ENCODE data around the gene MCUR1.
"Not testable (repeated sequence)": the region's sequence is repeated elsewhere in the genome, so short reads cannot be mapped to it uniquely, and the experiment has no call there.

Gene MCUR1

DNA sequence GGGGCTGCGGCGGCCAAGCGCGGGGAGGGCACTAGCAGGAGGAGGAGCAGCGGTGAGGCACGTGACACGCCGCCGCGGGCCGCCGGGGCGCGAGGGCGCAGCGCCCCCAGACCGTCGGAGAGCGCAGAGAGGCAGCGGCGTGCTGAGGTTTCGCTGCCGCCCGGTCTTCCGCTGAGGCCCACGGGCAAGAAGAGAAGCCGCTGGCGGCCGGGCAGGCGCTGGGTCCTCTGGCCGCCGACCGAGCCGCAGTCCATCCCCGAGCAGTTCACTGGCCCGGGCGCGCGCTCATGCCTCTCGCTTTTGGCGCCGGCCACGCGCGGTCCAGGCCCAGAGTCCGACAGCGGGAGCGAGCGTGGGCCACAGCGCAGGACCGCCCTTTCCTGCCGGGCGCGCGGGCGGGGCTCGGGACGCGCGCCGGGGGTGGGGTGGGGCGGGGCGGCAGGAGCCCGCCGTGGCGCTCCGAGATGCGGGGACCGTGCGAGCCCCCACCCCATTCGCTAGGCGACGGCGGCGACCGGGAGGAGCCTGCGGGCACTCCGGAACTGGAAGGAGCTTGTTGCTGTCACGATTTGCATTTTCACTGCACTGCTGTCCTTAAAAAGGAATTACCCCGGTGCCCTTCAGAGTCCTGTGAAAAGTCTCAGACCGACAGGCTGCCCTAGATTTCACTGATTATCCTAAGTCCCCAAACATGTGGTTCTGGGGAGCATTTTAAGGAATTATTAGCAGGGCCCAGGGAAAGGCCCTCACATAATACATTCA is at the start of gene MCUR1:
Gene MCUR1, minus strand, starts transcription at position 382 of the 762 bp plus-strand sequence. Its CDS starts 128 bp downstream, at position 254.
- CTCF ChIA-PET: interaction anchor here (1.1 kb wide), 1 partner anchor 240 kb away, joined by 3 read pairs; the partner anchor contains the start of gene SIRT5
- H3K36me3 Mint-ChIP-seq: peaks cover 4% of the 10 kb centered on the region

DNA sequence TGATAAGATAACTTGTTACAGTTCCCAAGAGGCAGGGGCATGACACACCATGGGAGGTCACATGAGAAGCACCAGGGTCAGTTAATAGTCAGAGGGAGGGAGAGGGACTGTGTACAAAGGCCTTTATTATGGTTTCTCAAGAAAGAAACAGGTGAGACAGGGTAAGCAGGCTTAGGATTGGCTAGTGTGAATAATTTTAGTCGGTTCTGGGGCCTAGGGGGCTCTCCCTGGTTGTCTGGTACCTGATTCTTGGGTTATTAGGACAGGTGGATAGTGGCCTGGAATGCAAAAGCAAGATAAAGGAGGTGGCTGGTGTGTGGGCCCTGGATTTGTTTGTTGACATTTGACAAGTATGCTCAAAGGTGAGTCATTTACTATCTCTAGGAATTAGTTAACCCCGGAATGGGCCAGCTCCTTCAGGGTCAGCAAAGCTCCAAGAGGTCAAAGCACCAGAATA is 49.4 kb upstream of the MCUR1 start:
- Mint-ChIP-seq H3K36me3 (no peaks in the 10 kb centered on the region), H3K4me1 (peaks cover 4% of the 10 kb centered on the region), H3K27me3 (peaks cover 41% of the 10 kb centered on the region), H3K4me3 (no peak overlapping the region), H3K9me3 (peaks cover 5% of the 10 kb centered on the region), H3K27ac (no peak overlapping the region)
- CTCF ChIA-PET: interaction anchor here (1.2 kb wide), 1 partner anchor 10 kb away, joined by 3 read pairs; no protein-coding TSS in a partner anchor
- no peak for DNase-seq

More for the DNA sequence above, at the start of gene MCUR1:
- no peaks in the 10 kb centered on the region for H3K9me3 Mint-ChIP-seq
- peak; percentile 89 for DNase-seq
- peak within 1 kb of the TSS; percentile 90 for H3K27ac Mint-ChIP-seq
- H3K4me3 Mint-ChIP-seq: peak within 1 kb of the TSS; percentile 87
- peaks cover 4% of the 10 kb centered on the region for H3K27me3 Mint-ChIP-seq
- peaks cover 30% of the 10 kb centered on the region for H3K4me1 Mint-ChIP-seq

GRCh38 chr6:13860556-13861185 is 46.3 kb upstream of the MCUR1 start:
- CTCF ChIA-PET: interaction anchor here (1.0 to 1.1 kb wide), 2 partner anchors 14 to 206 kb away, joined by 3 to 4 read pairs; no protein-coding TSS in a partner anchor

GRCh38 chr6:13859871-13860555 is 45.7 kb upstream of the MCUR1 start:
- Mint-ChIP-seq H3K27ac (no peak overlapping the region), H3K27me3 (peaks cover 37% of the 10 kb centered on the region), H3K4me1 (peaks cover 4% of the 10 kb centered on the region), H3K36me3 (no peaks in the 10 kb centered on the region), H3K4me3 (no peak overlapping the region), H3K9me3 (peaks cover 5% of the 10 kb centered on the region)
- DNase-seq: no peak
- CTCF ChIA-PET: interaction anchor here (0.6 to 1.0 kb wide), 2 partner anchors 25 to 207 kb away, joined by 3 read pairs; no protein-coding TSS in a partner anchor

More at GRCh38 chr6:13860556-13861185, 46.3 kb upstream of the MCUR1 start:
- H3K9me3 Mint-ChIP-seq, H3K4me3 Mint-ChIP-seq, H3K4me1 Mint-ChIP-seq, H3K27ac Mint-ChIP-seq, H3K36me3 Mint-ChIP-seq, DNase-seq: not testable (repeated sequence)
- H3K27me3 Mint-ChIP-seq: peaks cover 40% of the 10 kb centered on the region

DNA sequence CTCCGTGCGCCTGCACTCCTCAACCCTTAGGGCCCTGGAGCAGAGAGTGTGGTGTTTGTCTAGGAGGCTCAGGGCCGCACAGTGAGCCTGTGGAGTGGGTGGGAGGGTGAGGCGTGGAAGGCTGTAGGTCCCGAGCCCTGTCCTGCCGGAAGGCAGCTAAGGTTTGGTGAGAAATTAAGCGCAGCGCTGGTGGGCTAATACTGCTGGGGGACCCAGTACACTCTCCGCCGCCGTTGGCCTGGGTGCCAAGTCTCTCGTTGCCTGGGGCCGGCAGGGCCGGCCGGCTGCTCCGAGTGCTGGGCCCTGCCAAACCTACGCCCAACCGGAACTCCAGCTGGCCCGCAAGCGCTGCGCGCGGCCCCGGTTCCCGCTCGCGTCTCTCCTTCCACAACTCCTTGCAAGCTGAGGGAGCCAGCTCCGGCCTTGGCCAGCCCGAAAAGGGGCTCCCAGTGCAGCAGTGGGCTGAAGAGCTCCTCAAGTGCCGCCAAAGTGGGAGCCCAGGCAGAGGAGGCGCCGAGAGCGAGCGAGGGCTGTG is 40.4 kb upstream of the MCUR1 start:
- no peak overlapping the region for H3K27ac Mint-ChIP-seq
- peaks cover 16% of the 10 kb centered on the region for H3K27me3 Mint-ChIP-seq
- CTCF ChIA-PET: no interaction called here
- no peak overlapping the region for H3K4me3 Mint-ChIP-seq
- H3K36me3 Mint-ChIP-seq: no peaks in the 10 kb centered on the region
- no peak for DNase-seq
- H3K9me3 Mint-ChIP-seq: no peaks in the 10 kb centered on the region
- no peaks in the 10 kb centered on the region for H3K4me1 Mint-ChIP-seq

DNA sequence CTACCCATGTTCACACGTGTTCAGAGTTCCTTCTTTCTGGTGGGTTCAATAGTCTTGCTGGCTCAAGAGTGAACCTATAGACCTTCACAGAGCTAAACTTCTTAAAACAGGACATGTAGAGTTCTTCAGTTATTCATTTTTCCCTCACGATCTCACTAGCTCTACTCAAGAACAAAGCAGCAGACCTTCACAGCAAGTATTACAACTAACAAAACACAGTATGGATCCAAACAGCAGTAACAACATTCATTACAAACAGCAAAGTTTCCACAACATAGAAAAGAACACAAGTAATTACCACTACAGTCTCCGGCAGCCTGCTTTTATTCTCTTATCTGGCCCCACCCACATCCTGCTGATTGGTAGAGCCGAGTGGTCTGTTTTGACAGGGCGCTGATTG is 39.5 kb upstream of the MCUR1 start:
- CTCF ChIA-PET: no interaction called here
- Mint-ChIP-seq H3K9me3 (no peaks in the 10 kb centered on the region), H3K4me1 (no peaks in the 10 kb centered on the region), H3K36me3 (no peaks in the 10 kb centered on the region), H3K27ac (no peak overlapping the region), H3K27me3 (peaks cover 15% of the 10 kb centered on the region), H3K4me3 (no peak overlapping the region)
- DNase-seq: no peak

GRCh38 chr6:13851803-13852202 is 37.4 kb upstream of the MCUR1 start:
- no peaks in the 10 kb centered on the region for H3K4me1 Mint-ChIP-seq
- H3K9me3 Mint-ChIP-seq: no peaks in the 10 kb centered on the region
- H3K27ac Mint-ChIP-seq: no peak overlapping the region
- no peak for DNase-seq
- no peak overlapping the region for H3K4me3 Mint-ChIP-seq
- H3K36me3 Mint-ChIP-seq: no peaks in the 10 kb centered on the region
- peaks cover 28% of the 10 kb centered on the region for H3K27me3 Mint-ChIP-seq
- CTCF ChIA-PET: no interaction called here

- H3K36me3 Mint-ChIP-seq: no peaks in the 10 kb centered on the region
- H3K4me1 Mint-ChIP-seq: no peaks in the 10 kb centered on the region
- H3K9me3 Mint-ChIP-seq: no peaks in the 10 kb centered on the region
- no peak for DNase-seq
- H3K4me3 Mint-ChIP-seq: no peak overlapping the region
- CTCF ChIA-PET: interaction anchor here (0.7 kb wide), 1 partner anchor 11 kb away, joined by 3 read pairs; no protein-coding TSS in a partner anchor
- no peak overlapping the region for H3K27ac Mint-ChIP-seq
- H3K27me3 Mint-ChIP-seq: peaks cover 28% of the 10 kb centered on the region
Observed at GRCh38 chr6:13851330-13851729, 37.0 kb upstream of the MCUR1 start.

DNA sequence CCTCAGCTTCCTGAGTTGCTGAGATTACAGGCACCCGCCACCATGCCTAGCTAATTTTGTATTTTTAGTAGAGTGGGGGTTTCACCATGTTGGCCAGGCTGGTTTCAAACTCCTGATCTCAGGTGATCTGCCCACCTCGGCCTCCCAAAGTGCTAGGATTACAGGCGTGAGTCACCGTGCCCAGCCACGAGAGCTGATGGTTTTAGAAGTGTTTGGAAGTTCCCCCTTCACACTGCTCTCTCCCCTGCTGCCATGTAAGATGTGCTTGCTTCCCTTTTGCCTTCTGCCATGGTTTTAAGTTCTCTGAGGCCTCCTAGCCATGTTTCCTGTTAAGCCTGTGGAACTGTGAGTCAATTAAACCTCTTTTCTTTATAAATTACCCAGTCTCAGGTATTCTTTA is 36.3 kb upstream of the MCUR1 start:
- H3K4me1 Mint-ChIP-seq, H3K27ac Mint-ChIP-seq, H3K4me3 Mint-ChIP-seq, DNase-seq, H3K9me3 Mint-ChIP-seq, H3K36me3 Mint-ChIP-seq: not testable (repeated sequence)
- CTCF ChIA-PET: interaction anchor here (0.7 kb wide), 1 partner anchor 12 kb away, joined by 3 read pairs; no protein-coding TSS in a partner anchor
- H3K27me3 Mint-ChIP-seq: peaks cover 31% of the 10 kb centered on the region

- H3K36me3 Mint-ChIP-seq: no peaks in the 10 kb centered on the region
- H3K9me3 Mint-ChIP-seq: no peaks in the 10 kb centered on the region
- H3K4me3 Mint-ChIP-seq: no peak overlapping the region
- no peak for DNase-seq
- CTCF ChIA-PET: no interaction called here
- H3K27me3 Mint-ChIP-seq: peaks cover 31% of the 10 kb centered on the region
- H3K27ac Mint-ChIP-seq: no peak overlapping the region
- H3K4me1 Mint-ChIP-seq: no peaks in the 10 kb centered on the region
Observed at GRCh38 chr6:13848522-13849150, 34.3 kb upstream of the MCUR1 start.

- no peaks in the 10 kb centered on the region for H3K4me1 Mint-ChIP-seq
- no peaks in the 10 kb centered on the region for H3K9me3 Mint-ChIP-seq
- peaks cover 26% of the 10 kb centered on the region for H3K27me3 Mint-ChIP-seq
- no peak overlapping the region for H3K27ac Mint-ChIP-seq
- DNase-seq: no peak
- H3K36me3 Mint-ChIP-seq: no peaks in the 10 kb centered on the region
- CTCF ChIA-PET: no interaction called here
- no peak overlapping the region for H3K4me3 Mint-ChIP-seq
Observed at GRCh38 chr6:13847326-13848050, 33.1 kb upstream of the MCUR1 start.

DNA sequence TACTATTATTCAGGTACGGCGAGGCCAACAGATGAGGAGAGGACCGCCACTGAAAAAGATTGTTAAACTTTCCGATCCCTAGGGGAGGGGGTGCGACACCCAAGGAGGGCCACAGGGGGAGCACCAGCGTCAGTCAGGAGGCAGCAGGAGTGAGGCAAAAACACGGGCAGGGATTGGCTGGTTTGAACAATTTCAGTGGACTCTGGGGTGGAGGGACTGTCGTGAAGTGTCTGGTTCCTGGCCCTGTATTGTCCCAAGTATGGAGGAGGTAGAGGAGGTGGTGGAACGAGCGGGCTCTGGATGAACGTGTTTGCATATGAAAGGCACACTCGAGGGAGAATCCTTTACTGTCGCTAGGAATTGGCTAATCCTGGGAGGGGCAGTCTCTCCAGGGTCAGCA is 32.5 kb upstream of the MCUR1 start:
- Mint-ChIP-seq H3K36me3 (no peaks in the 10 kb centered on the region), H3K4me1 (no peaks in the 10 kb centered on the region), H3K4me3 (no peak overlapping the region), H3K27ac (no peak overlapping the region), H3K9me3 (no peaks in the 10 kb centered on the region), H3K27me3 (peaks cover 24% of the 10 kb centered on the region)
- DNase-seq: no peak
- CTCF ChIA-PET: no interaction called here

- Mint-ChIP-seq H3K27me3 (peaks cover 9% of the 10 kb centered on the region), H3K4me3 (no peak overlapping the region), H3K27ac (no peak overlapping the region), H3K4me1 (no peaks in the 10 kb centered on the region), H3K36me3 (no peaks in the 10 kb centered on the region), H3K9me3 (no peaks in the 10 kb centered on the region)
- CTCF ChIA-PET: no interaction called here
- no peak for DNase-seq
Observed at GRCh38 chr6:13841936-13842335, 27.6 kb upstream of the MCUR1 start.

Measured in activated naive CD4-positive, alpha-beta T cell treated with anti-CD3 and anti-CD28 coated beads, Interleukin-2, amount 10 ng/mL, durations not matched to agents 7 days and 5 days (primary cell).